Measurements from ENCODE around the gene PIWIL4. TPM values are rescaled to one million over a fixed set of nuclear protein-coding genes. Genes with fewer than 3 reads are reported as not detected.

The PIWIL4 gene
- 1 to 10 TPM in 1 of 2 donors, under 1 TPM in 1; 0.88 to 1.8 TPM for polyA plus RNA-seq

DNA sequence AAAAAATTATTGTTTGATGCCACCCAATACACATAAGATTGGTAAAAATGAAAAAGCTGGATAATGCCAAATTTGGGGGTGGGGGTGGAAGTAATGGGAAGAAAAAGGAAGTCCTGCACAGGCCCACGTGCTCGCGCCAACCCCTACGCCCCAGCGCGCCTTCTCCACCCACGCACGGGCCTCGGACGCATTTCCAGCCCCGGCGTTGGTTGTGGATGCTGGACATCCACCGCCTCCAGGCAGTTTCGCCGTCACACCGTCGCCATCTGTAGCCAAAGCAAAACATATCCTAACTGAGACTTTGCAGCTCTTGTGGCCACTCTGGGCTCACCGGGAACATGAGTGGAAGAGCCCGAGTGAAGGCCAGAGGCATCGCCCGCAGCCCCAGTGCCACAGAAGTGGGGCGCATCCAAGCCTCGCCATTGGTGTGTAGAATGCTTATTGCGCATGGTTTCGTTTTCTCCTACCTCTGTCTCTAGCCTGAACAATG, at the start of gene PIWIL4:
PIWIL4 (plus strand) TSS at position 188 of the 490 bp plus-strand sequence; CDS start at position 339, 151 bp downstream.
- Histone ChIP-seq H3K4me3 (ENCODE audit: low read depth in 1 of 2, low read length in 2 of 2) (no peak within 1 kb of the TSS), H3K4me1 (ENCODE audit: control insufficient read depth in 2 of 2, insufficient read depth in 2 of 2, low read length in 1 of 2) (no peaks in the 10 kb centered on the region), H3K36me3 (ENCODE audit: control insufficient read depth in 2 of 2, insufficient read depth in 2 of 2, low read length in 1 of 2) (no peaks in the 10 kb centered on the region), H3K27me3 (ENCODE audit: control insufficient read depth in 1 of 2, insufficient read depth in 2 of 2, low read length in 2 of 2) (no peaks in the 10 kb centered on the region), H3K27ac (ENCODE audit: low read depth in 2 of 2, low read length in 1 of 2) (no peak within 1 kb of the TSS), H3K9me3 (ENCODE audit: control insufficient read depth in 2 of 2, insufficient read depth in 1 of 2, low read depth in 1 of 2, low read length in 1 of 2) (no peaks in the 10 kb centered on the region)
- WGBS, 2 donors: 94 to 95% methylated on average over 25 of the region's 25 CpGs

DNA sequence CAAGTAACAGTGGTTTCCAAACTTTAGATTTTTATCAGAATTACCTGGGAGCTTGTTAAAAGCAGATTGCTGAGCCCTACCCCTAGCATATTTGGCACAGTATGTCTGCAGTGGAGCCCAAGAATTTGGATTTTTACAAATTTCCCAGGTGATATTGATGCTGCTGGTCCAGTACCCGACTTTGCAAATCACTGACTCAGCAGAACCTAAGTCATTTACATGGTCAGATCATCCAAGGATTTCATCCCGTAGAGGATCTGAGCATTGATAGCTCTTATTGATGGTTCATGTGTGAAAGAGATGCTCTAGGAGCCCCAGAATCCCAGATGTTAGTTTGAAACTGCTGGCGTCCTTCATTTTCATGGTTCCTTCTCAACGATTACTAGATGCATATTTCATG, 48.9 kb upstream of the PIWIL4 start:
- Histone ChIP-seq H3K4me1 (ENCODE audit: control insufficient read depth in 2 of 2, insufficient read depth in 2 of 2, low read length in 1 of 2) (peaks cover 0 to 1% of the 10 kb centered on the region in 2 donors), H3K27ac (ENCODE audit: low read depth in 2 of 2, low read length in 1 of 2) (no peak overlapping the region), H3K9me3 (ENCODE audit: control insufficient read depth in 2 of 2, insufficient read depth in 1 of 2, low read depth in 1 of 2, low read length in 1 of 2) (no peaks in the 10 kb centered on the region), H3K4me3 (ENCODE audit: low read depth in 1 of 2, low read length in 2 of 2) (no peak overlapping the region), H3K27me3 (ENCODE audit: control insufficient read depth in 1 of 2, insufficient read depth in 2 of 2, low read length in 2 of 2) (no peaks in the 10 kb centered on the region), H3K36me3 (ENCODE audit: control insufficient read depth in 2 of 2, insufficient read depth in 2 of 2, low read length in 1 of 2) (no peaks in the 10 kb centered on the region)
- 67 to 68% methylated on average over 4 of the region's 4 CpGs for WGBS, 2 donors

DNA sequence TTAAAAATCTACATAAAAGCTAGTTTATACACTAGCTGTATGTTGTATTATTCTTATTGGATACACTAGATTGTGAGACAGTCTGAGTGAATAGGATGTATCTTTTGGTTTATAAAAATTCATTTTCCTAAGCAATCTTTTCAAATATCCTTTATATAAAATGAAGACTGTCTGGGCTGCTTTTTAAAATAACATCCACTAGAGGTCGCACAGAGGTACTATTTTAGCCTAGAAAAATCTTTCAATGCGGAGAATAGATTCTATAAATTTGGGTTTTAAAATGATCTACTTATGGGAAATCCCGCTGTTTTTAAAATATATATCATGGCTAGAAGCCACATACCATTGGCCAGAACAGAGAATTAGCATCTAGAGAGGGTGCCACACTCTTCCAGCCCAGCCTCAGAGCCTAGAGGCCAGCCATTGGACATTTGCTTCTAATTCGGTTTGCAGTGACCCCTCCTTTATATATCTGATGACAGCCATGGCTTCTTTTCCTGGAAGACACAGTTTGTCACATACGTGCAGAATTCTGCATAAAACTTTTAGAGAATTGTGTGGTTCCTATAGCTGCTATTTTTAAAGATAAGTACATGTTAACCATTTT, 47.6 kb upstream of the PIWIL4 start:
- H3K27ac ChIP-seq (ENCODE audit: low read depth in 2 of 2, low read length in 1 of 2): no peak overlapping the region
- H3K27me3 ChIP-seq (ENCODE audit: control insufficient read depth in 1 of 2, insufficient read depth in 2 of 2, low read length in 2 of 2): no peaks in the 10 kb centered on the region
- H3K9me3 ChIP-seq (ENCODE audit: control insufficient read depth in 2 of 2, insufficient read depth in 1 of 2, low read depth in 1 of 2, low read length in 1 of 2): no peaks in the 10 kb centered on the region
- 6 to 9% methylated on average over 5 of the region's 5 CpGs for WGBS, 2 donors
- no peak overlapping the region for H3K4me3 ChIP-seq (ENCODE audit: low read depth in 1 of 2, low read length in 2 of 2)
- H3K36me3 ChIP-seq (ENCODE audit: control insufficient read depth in 2 of 2, insufficient read depth in 2 of 2, low read length in 1 of 2): no peaks in the 10 kb centered on the region
- no peaks in the 10 kb centered on the region for H3K4me1 ChIP-seq (ENCODE audit: control insufficient read depth in 2 of 2, insufficient read depth in 2 of 2, low read length in 1 of 2)

DNA sequence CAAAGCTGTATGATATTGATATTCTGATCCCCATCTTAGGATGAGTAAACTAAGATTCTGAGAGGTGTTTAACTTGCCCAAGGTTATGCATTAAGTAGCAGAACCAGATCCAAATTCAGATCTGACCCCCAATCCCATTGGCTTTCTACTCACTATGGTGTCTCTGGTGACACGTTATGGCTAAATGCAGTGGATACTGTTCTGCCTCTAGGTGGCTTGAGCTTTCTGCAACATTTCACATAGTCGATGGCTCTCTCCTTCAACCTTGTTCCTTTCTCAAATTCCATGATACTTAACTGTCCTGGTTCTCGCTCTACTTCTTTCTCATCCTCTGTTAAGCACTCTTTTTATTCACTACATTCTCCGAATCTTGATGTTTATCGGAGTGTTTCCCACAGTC, 45.5 kb upstream of the PIWIL4 start:
- no peaks in the 10 kb centered on the region for H3K9me3 ChIP-seq (ENCODE audit: control insufficient read depth in 2 of 2, insufficient read depth in 1 of 2, low read depth in 1 of 2, low read length in 1 of 2)
- no peaks in the 10 kb centered on the region for H3K27me3 ChIP-seq (ENCODE audit: control insufficient read depth in 1 of 2, insufficient read depth in 2 of 2, low read length in 2 of 2)
- no peak overlapping the region for H3K27ac ChIP-seq (ENCODE audit: low read depth in 2 of 2, low read length in 1 of 2)
- no peak overlapping the region for H3K4me3 ChIP-seq (ENCODE audit: low read depth in 1 of 2, low read length in 2 of 2)
- WGBS, 2 donors: 48 to 60% methylated on average over 5 of the region's 5 CpGs
- H3K4me1 ChIP-seq (ENCODE audit: control insufficient read depth in 2 of 2, insufficient read depth in 2 of 2, low read length in 1 of 2): no peaks in the 10 kb centered on the region
- no peaks in the 10 kb centered on the region for H3K36me3 ChIP-seq (ENCODE audit: control insufficient read depth in 2 of 2, insufficient read depth in 2 of 2, low read length in 1 of 2)

DNA sequence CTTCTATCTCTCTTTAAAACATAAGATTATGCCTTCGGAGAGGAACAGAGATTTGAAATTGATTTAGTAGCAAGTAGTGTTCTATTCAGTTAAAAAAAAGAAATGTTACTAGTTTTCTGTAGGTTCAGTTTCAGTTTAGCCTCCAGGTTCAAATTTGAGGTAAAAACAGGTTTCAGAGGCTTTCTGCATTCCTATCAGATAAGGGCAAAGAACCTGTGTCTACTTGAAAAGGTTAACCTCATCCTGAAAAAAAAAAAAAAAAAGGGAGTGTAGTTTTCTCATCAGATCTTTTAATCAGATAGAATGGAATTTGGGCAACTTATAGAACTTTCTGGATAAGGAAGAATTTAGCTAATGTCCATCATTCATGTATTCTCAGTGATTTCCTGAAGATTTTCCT, 42.8 kb upstream of the PIWIL4 start:
- 85 to 88% methylated on average over 1 of the region's 1 CpG for WGBS, 2 donors

DNA sequence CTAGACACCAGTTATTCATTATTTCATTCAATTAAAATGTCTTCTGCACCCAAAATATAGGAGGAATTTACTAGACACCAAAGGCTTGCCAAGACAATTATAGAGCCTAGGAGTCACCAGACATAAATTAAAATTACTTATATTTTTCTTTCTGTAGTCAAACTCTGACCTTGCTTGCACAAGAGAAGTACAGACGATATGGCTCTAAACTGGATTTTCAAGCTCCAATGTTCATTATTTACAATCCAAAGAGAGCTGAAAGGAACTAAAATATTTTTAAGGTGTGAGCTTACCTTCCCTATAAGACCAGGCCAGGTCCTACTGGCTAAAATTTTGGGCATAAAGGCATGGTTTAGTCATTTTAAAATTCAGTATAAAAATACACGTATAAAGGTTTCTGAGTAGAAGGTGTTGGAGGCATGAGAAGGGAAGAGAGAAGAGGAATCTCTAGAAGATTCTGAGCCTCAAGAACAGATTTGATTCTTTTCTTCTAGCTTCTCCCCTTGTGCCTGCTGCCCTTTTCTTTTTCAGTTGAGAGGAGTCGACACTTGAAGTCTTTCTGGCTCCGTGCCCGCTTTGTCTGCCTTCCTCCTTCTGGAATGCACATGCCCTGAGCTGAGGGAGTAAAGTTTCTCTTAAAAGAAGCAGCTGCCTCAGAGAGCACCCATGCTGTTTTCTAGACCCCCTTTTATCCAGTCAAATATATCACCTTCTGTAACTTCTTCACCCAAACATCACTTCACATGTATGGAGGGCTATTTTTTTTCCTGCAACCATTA, 41.4 kb upstream of the PIWIL4 start:
- H3K36me3 ChIP-seq (ENCODE audit: control insufficient read depth in 2 of 2, insufficient read depth in 2 of 2, low read length in 1 of 2): no peaks in the 10 kb centered on the region
- H3K27ac ChIP-seq (ENCODE audit: low read depth in 2 of 2, low read length in 1 of 2): no peak overlapping the region
- no peaks in the 10 kb centered on the region for H3K27me3 ChIP-seq (ENCODE audit: control insufficient read depth in 1 of 2, insufficient read depth in 2 of 2, low read length in 2 of 2)
- no peaks in the 10 kb centered on the region for H3K4me1 ChIP-seq (ENCODE audit: control insufficient read depth in 2 of 2, insufficient read depth in 2 of 2, low read length in 1 of 2)
- no peak overlapping the region for H3K4me3 ChIP-seq (ENCODE audit: low read depth in 1 of 2, low read length in 2 of 2)
- WGBS, 2 donors: 25 to 32% methylated on average over 5 of the region's 5 CpGs
- no peaks in the 10 kb centered on the region for H3K9me3 ChIP-seq (ENCODE audit: control insufficient read depth in 2 of 2, insufficient read depth in 1 of 2, low read depth in 1 of 2, low read length in 1 of 2)

More for the DNA sequence above, 42.8 kb upstream of the PIWIL4 start:
- Histone ChIP-seq H3K9me3 (ENCODE audit: control insufficient read depth in 2 of 2, insufficient read depth in 1 of 2, low read depth in 1 of 2, low read length in 1 of 2) (no peaks in the 10 kb centered on the region), H3K27me3 (ENCODE audit: control insufficient read depth in 1 of 2, insufficient read depth in 2 of 2, low read length in 2 of 2) (no peaks in the 10 kb centered on the region), H3K36me3 (ENCODE audit: control insufficient read depth in 2 of 2, insufficient read depth in 2 of 2, low read length in 1 of 2) (no peaks in the 10 kb centered on the region), H3K27ac (ENCODE audit: low read depth in 2 of 2, low read length in 1 of 2) (no peak overlapping the region), H3K4me1 (ENCODE audit: control insufficient read depth in 2 of 2, insufficient read depth in 2 of 2, low read length in 1 of 2) (no peaks in the 10 kb centered on the region), H3K4me3 (ENCODE audit: low read depth in 1 of 2, low read length in 2 of 2) (no peak overlapping the region)

DNA sequence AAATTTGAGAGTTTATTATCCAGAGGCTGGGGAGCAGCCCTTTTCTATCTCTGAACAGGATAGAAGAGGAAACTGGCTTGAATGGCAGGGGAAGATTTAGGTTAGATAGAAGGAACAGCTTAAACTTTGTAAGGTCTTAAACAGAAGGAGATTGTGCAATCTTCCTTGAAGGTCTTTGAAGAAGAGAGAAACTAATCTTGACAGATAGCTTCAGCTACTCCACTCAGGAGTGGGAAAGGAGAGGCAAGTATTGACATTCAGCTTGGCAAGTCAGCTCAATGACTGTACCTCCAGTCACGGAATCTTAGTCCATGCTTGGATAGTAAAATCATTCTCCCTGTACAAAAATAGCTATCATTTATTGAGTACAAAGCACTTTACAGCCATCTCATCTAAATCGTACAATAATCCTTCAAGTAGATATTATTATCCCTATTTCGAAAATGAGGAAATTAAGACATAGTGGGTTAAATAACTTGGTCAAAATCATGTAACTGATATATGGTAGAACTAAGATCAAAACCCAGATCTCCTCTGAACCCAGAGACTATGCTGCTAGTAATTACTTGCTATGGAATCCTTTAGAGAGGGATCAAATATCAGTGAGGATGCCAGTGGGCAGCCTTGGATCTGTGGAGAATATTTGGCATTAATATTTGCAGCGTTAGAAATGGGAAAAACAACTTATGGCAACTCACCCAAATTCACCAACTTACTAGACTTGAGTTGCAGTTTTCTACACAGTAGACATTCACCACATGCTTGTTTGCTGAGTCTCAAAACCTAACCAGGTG, 40.3 kb upstream of the PIWIL4 start:
- Histone ChIP-seq H3K27me3 (ENCODE audit: control insufficient read depth in 1 of 2, insufficient read depth in 2 of 2, low read length in 2 of 2) (no peaks in the 10 kb centered on the region), H3K4me1 (ENCODE audit: control insufficient read depth in 2 of 2, insufficient read depth in 2 of 2, low read length in 1 of 2) (no peaks in the 10 kb centered on the region), H3K36me3 (ENCODE audit: control insufficient read depth in 2 of 2, insufficient read depth in 2 of 2, low read length in 1 of 2) (no peaks in the 10 kb centered on the region), H3K4me3 (ENCODE audit: low read depth in 1 of 2, low read length in 2 of 2) (no peak overlapping the region), H3K27ac (ENCODE audit: low read depth in 2 of 2, low read length in 1 of 2) (no peak overlapping the region), H3K9me3 (ENCODE audit: control insufficient read depth in 2 of 2, insufficient read depth in 1 of 2, low read depth in 1 of 2, low read length in 1 of 2) (no peaks in the 10 kb centered on the region)
- WGBS, 2 donors: 45 to 52% methylated on average over 4 of the region's 4 CpGs

DNA sequence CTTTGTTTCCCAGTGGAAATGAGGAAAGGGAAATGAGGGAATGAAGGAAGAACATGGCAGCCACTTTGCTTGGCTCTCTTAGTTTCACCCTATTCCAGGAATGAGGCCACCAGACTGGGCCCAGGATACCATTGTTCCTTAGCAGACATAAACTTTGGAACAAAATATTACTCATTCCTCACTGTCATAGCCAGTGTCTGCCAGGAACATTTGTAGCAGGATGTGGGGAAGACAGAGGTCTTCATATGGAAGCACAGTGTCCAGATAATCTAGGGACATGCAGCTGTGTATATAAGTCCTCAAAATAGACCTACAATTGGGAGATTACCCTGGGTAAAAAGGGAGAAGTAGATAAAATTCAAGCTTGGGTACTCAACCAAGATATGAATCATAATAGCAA, 38.6 kb upstream of the PIWIL4 start:
- H3K27ac ChIP-seq (ENCODE audit: low read depth in 2 of 2, low read length in 1 of 2): no peak overlapping the region

DNA sequence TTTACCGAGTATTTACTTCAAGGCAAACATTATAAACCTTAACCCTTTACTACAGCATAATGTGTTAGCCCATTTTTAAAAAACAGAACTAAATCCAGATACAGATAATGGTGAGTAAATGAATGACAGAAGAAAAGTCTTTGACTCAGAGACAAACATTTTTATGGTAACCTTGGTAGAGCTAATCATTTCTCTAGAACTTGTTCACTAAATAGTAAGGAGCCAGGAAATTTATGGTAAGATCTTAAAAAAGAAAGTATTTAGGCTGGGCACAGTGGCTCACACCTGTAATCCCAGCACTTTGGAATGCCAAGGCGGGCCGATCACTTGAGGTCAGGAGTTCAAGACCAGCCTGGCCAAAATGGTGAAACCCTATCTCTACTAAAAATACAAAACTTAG, 35.0 kb upstream of the PIWIL4 start:
- Histone ChIP-seq H3K4me1 (ENCODE audit: control insufficient read depth in 2 of 2, insufficient read depth in 2 of 2, low read length in 1 of 2) (no peaks in the 10 kb centered on the region), H3K27ac (ENCODE audit: low read depth in 2 of 2, low read length in 1 of 2) (no peak overlapping the region), H3K36me3 (ENCODE audit: control insufficient read depth in 2 of 2, insufficient read depth in 2 of 2, low read length in 1 of 2) (no peaks in the 10 kb centered on the region), H3K9me3 (ENCODE audit: control insufficient read depth in 2 of 2, insufficient read depth in 1 of 2, low read depth in 1 of 2, low read length in 1 of 2) (no peaks in the 10 kb centered on the region), H3K4me3 (ENCODE audit: low read depth in 1 of 2, low read length in 2 of 2) (no peak overlapping the region), H3K27me3 (ENCODE audit: control insufficient read depth in 1 of 2, insufficient read depth in 2 of 2, low read length in 2 of 2) (no peaks in the 10 kb centered on the region)
- WGBS, 2 donors: 86 to 87% methylated on average over 3 of the region's 3 CpGs

More for the DNA sequence above, 38.6 kb upstream of the PIWIL4 start:
- Histone ChIP-seq H3K27me3 (ENCODE audit: control insufficient read depth in 1 of 2, insufficient read depth in 2 of 2, low read length in 2 of 2) (no peaks in the 10 kb centered on the region), H3K4me1 (ENCODE audit: control insufficient read depth in 2 of 2, insufficient read depth in 2 of 2, low read length in 1 of 2) (no peaks in the 10 kb centered on the region), H3K36me3 (ENCODE audit: control insufficient read depth in 2 of 2, insufficient read depth in 2 of 2, low read length in 1 of 2) (no peaks in the 10 kb centered on the region), H3K4me3 (ENCODE audit: low read depth in 1 of 2, low read length in 2 of 2) (no peak overlapping the region), H3K9me3 (ENCODE audit: control insufficient read depth in 2 of 2, insufficient read depth in 1 of 2, low read depth in 1 of 2, low read length in 1 of 2) (no peaks in the 10 kb centered on the region)
